NCI-H2196 treated with DMSO at 0.1 percent for 48 hours (cell line): ENCODE data around the gene CAV3.
"Not testable (repeated sequence)": the region's sequence is repeated elsewhere in the genome, so short reads cannot be mapped to it uniquely, and the experiment has no call there.

Source experiments
- DNase-seq: peaks from one replicate; lab custom pipeline; 2025; ENCODE audit not compliant: unreplicated experiment; lab: John Stamatoyannopoulos, UW

Gene CAV3

GRCh38 chr3:8733332-8734094 is at the start of gene CAV3:
Gene CAV3, plus strand, starts transcription at chr3:8733802. Its CDS starts 75 bp downstream, at chr3:8733877.
- DNase-seq: no peak

GRCh38 chr3:8684992-8685391 is 48.6 kb upstream of the CAV3 start:
- not testable (repeated sequence) for DNase-seq

- DNase-seq: not testable (repeated sequence)
These were observed 42.3 kb upstream of the CAV3 start for GRCh38 chr3:8691295-8691694.

GRCh38 chr3:8702560-8702959 is 31.0 kb upstream of the CAV3 start:
- no peak for DNase-seq

- DNase-seq: no peak
These were observed 28.0 kb upstream of the CAV3 start for GRCh38 chr3:8705575-8705974.

- DNase-seq: no peak
These were observed 24.3 kb upstream of the CAV3 start for GRCh38 chr3:8709287-8709686.

GRCh38 chr3:8709801-8710507 is 23.6 kb upstream of the CAV3 start:
- no peak for DNase-seq

- DNase-seq: no peak
These were observed 21.3 kb upstream of the CAV3 start for GRCh38 chr3:8712045-8712907.

GRCh38 chr3:8712908-8713255 is 20.7 kb upstream of the CAV3 start:
- DNase-seq: no peak

- no peak for DNase-seq
These were observed 19.5 kb upstream of the CAV3 start for GRCh38 chr3:8713901-8714759.

- DNase-seq: not testable (repeated sequence)
These were observed 17.8 kb upstream of the CAV3 start for GRCh38 chr3:8715757-8716156.

- DNase-seq: no peak
These were observed 10.8 kb upstream of the CAV3 start for GRCh38 chr3:8722808-8723207.

- DNase-seq: no peak
These were observed 10.0 kb upstream of the CAV3 start for GRCh38 chr3:8723612-8724011.

GRCh38 chr3:8724108-8724752 is 9.4 kb upstream of the CAV3 start:
- no peak for DNase-seq

- DNase-seq: no peak
These were observed 5.7 kb upstream of the CAV3 start for GRCh38 chr3:8727605-8728512.

- DNase-seq: no peak
These were observed 4.1 kb upstream of the CAV3 start for GRCh38 chr3:8729479-8729878.

GRCh38 chr3:8730656-8731055 is 2.9 kb upstream of the CAV3 start:
- DNase-seq: no peak

GRCh38 chr3:8732413-8732812 is 1.2 kb upstream of the CAV3 start:
- no peak for DNase-seq
